ENCODE results near the gene SHROOM3.

- TF ChIP-seq CTCF (IDR thresholded peaks at IDR 0.05; ENCODE audit: insufficient read depth, low read length, poor library complexity, severe bottlenecking): no peak
- TF ChIP-seq EZH2phosphoT487 (conservative IDR thresholded peaks at IDR 0.05; ENCODE audit: low read length): no peak
These were observed 150.2 kb downstream of the SHROOM3 start for GRCh38 chr4:76585272-76585671.
